GM18868 (cell line): ENCODE measurements around the gene PIP5K1B.

ENCODE experiments used
- ATAC-seq: cut with Tn5 transposase; IDR thresholded peaks from one replicate; pipeline ENCODE4 v1.9.1; 2021; ENCODE audit warnings: mild to moderate bottlenecking, moderate library complexity; ENCODE audit not compliant: unreplicated experiment

Gene PIP5K1B

GRCh38 chr9:68804911-68805889 lies 100.2 kb downstream of the PIP5K1B start:
- ATAC-seq, result no peak

DNA sequence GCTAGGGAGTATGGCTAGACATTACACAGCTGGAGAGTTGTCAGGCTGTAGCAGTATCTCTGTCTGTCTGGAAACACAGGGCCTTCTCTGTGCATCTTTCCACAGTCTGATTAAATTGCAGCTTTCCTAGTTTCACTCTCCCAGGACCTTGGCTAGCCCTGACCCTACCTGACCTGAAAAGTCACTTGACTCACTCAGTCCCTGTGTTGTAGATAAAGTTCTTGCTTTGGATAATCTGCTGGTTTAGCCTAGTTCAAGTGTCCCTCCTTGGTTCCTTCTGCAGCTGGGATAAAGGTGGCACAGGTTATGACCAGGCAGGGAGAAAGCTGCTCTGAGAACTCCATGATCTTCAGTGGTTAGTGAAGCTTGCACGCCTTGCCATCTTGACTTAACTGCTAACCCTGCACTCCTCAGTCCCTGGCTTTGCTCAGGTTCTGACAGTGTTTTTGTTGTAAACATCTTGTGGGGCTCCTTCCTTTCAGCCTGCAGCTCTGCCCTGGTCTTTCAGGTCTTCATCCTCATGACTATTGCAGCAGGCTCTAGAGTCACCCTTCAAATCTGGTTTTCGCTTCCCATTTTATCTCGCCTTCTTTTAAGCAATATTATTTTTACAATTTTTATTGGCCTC lies 101.0 kb downstream of the PIP5K1B start:
- no peak for ATAC-seq

DNA sequence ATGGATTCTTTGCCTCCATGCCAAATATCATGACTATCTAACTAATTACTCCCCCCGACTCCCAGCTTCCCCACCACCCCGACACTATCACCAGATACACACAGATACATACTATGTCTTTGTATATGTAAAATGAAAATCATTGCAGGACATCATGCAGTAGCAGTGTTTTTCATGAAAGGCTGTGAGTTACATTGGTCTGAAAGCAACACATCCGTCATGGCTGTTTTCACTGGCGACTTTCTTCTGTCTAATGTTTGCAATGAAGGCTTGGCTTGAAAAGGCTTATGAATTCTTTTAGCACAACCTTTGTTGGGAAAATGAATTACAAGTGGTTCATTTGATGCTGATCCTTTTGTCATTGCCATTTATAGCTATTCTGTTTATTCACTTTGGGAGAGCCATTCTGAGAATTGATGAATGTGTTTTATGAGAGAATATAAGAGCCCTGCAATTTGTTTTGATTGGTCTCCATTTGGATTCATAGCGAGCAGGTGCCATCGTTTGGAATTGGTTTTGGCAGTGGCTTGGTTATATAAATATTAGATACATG lies 103.4 kb downstream of the PIP5K1B start:
- no peak for ATAC-seq

DNA sequence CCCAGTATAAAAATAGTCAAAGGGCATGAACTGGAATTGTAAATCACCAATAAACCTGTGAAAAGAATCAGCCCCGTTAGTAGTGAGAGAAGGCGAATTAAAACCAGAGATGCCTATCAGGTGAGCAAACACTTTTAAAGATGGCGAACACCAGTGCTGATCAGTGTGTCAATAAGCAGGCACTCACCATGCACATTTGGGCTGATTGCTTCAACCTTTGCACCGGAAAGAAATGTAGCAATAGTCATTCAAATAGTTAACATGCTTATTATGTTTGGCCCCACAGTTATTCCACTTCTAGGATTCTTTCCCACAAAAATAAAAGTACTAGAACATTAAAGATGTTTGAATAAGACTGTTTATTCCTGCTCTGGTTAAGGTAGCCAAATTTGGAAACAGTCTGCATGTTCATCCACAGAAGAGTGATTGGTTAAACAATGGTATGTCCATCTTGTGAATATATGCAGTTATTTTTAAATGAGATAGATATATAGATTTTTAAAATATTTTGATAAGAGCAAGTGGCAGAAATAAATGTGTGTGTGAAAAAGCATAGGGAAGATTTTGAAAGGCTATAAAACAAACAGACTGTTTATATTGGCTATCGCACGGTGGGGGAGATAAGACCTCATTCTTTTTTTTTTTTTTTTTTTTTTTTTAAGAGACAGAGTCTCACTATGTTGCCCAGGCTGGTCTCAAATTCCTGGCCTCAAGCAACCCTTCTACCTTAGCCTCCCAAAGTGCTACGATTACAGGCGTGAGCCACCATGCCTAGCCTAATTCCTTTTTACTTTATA lies 112.2 kb downstream of the PIP5K1B start:
- no peak for ATAC-seq

DNA sequence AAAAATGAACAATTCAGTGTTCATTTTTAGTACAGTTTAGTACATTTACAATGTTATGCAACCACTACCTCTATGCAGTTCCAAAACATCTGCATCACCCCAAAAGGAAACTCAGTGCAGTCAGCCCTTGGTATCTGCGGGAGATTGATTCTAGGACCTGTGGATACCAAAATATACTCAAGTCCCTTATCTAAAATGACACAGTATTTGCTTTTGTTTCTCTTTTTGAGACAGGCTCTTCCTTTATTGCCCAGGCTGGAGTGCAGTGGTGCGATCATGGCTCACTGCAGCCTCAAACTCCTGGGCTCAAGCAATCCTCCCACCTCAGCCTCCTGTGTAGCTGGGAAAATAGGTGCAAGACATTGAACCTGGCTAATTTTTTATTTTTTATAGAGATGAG lies 114.0 kb downstream of the PIP5K1B start:
- no peak for ATAC-seq

- ATAC-seq, result no peak
Measured at GRCh38 chr9:68821911-68822310, 116.9 kb downstream of the PIP5K1B start.

GRCh38 chr9:68822596-68823165 lies 117.6 kb downstream of the PIP5K1B start:
- no peak for ATAC-seq

DNA sequence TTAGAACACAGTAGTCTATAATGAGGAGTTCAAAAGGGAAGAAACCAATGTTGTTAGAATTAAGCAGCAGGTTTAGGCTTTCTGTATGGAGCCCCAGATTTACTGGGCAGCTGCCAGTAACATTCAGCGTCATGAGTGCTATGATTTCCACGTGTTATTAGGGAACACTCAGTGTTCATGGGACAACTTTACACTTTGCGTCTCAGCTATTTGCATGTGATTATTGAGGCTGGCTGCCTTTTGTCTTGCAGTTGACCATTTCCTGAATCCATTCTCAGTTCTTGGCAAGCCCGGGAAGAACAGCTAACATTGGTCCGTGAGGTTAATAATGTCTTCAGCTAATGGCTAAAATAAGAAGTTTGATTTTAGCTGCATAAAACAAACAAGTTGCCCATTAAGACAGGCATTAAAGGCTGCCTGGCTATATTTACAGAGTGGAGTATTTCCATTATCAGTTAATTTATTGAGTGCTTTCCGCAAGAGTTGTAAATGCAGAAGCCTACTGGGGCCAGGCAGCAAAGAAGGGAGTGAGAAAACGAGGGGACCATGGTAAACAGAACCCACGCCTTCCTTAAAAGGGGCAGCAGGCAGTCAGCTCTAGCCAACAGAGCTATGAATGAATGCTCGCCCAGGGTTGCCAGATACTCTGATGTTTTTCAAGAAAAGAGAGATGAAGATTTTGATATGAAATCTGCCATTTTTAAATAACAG lies 120.9 kb downstream of the PIP5K1B start:
- ATAC-seq, result no peak

DNA sequence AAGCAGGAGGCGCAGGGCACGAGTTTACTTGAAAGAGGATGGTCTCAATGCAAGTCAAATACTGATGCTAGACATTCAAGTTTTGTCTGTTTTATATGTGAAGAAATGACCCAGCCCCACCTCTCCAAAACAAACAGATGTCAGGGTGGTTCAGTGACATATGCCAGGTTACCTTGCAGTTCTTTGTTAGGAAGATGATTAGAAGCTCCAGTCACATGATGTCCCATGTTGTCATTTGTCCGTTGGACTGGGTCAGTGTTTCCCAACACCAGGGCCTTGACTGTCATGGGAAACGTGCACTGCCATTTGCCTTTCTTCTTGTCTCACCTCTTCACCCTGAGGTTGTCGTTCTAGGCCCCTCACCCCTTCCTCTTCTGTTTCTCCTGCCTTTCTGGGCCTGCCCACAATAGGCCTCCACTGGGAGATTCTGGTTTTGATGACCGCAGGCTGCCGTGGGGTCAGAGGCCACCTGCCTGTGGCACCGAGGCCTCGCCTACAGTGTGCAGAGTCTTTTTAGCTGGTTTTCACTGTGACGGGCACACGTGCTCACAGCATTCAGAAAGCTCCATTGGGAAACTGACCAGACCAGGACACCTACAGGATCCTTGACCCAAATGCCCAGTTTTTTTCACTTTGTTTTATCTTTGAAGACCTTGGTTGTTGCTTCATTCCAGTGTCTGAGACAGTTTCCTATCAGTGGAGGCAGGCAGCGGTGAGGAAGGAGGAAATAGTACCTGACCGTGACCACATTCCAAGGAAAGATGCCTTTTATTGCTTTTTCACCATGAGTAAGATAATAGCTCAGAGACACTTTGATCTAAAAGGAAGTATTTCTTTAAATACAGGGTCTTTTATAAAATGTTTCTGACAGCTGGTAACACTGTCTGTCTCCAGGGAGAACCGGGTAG lies 123.1 kb downstream of the PIP5K1B start:
- ATAC-seq, result no peak

DNA sequence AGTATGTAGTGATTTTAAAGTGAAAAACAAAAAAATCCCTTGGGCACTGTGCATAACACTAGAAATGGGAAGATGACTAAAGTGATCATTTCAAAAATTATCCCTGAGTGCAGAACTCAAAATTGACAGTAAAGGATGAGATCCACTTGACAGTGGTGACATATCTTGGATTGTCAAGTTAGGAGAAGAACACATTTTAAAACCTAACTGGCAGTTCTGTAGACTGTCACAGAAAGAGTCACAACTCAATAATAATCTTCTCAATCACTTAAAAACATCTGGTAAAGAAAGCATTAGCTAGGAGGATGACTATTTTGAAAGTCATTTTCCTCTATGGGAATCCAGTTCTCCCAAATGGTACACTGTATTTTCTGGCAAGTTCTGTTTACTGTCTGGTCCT lies 127.1 kb downstream of the PIP5K1B start:
- no peak for ATAC-seq

DNA sequence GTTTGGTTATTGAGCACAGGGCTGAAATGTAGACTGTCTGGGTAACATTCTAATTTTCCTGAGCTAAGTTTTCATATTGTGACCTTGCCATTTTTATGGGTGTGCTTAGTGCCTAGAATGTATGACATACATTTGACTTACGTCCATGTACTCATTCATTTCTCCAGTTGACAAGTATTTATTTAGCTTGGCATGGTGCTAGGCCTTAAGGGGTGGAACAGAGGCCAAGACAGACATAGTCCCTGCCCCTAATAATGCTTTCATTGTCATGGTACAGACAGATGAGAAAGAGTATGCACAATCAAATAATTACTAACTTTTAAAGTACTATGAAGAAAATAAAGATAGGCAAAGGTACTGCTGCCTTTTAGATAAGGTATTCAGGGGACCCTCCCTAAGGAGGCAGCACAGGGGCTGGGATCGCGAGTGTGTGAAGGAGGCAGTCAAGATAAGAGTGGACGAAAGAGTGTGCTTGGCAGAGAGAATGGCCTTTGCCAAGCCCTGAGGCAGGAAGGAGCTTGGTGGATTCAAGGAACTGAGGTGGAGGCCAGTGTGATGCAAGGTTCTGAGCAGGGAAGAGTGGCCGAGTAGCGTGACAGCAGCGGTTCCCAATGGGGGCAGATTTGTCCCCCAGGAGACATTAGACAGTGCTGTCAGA lies 128.0 kb downstream of the PIP5K1B start:
- no peak for ATAC-seq

- no peak for ATAC-seq
Measured at GRCh38 chr9:68834931-68835520, 130.0 kb downstream of the PIP5K1B start.

DNA sequence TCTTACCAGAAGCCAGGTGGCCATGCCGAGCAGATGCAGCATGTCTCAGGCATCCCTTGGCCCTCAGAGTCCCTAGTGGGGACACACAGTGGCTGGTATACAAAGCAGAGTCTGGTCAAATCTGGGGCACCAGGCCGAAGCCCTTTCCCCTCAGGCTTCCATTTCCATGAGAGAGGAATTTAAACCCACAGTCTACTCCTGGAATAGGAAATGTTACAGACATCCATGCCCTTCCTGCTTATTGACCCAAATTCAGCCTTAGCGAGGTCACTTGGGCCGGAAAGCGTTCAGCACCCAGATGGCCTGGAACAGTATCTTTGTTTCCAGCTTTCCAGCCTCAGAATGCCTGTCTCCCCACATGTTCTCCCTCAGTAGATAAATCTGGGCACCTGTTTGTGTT lies 131.7 kb downstream of the PIP5K1B start:
- no peak for ATAC-seq

DNA sequence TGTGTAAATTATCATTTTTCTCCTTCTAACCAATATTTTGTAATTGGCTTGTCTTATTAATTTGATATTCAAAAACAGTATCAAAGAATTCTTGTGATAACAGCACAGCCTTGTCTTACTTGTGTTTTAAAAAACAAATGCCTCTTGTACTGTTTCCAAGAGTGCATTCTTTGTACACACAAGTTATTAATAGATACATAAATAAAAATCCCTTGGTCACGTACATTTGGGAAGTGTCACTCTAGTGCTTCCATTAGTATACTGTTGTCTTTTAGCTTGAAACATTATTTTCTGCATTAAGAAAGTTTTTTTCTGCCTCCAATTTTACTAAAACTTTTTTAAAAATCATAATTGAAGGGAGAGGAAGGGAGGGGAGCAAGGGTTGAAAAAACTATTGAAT lies 133.2 kb downstream of the PIP5K1B start:
- no peak for ATAC-seq

DNA sequence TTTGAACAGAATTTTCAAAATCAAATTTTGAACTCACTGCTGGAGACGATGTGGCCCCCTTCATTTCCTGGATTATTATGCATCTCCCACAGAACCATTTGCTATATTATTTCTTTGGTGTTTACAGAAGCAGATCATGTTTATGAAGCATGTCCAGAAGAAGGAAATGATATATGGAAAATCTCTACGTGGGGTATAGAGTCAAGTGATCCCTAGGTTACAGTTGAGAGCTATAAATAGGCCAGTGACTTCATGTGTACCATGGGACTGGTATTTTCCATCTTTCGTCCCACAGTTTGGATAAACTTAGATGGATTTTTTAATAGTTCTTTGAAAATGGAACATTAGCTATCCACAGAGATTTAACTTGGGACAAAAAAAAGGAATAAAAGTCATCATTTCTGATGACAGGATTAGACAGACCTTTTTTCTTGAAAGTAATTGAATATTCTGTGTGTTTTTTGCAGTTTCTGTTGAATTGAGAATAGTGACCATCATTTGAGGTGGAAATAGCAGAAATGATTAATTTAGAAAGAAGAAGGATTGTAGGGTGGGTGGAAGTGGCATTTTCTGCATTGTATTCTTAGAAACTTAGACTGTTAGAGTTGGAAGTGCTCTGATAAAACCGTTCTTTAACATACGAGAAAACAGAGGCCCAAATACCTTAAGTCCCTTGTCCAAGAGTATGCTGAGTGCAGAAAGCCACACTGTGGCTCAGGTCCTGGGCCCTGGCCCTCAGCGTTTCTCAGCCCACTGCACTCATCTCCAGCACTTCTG lies 136.4 kb downstream of the PIP5K1B start:
- no peak for ATAC-seq

- no peak for ATAC-seq
Measured at GRCh38 chr9:68842568-68842967, 137.5 kb downstream of the PIP5K1B start.

- no peak for ATAC-seq
Measured at GRCh38 chr9:68843239-68843638, 138.2 kb downstream of the PIP5K1B start.
